Type B pancreatic cell (in vitro differentiated cells): Measurements from ENCODE around the gene PCBP3. TPM values are rescaled to one million over a fixed set of nuclear protein-coding genes. Genes with fewer than 3 reads are reported as not detected.
A peak's percentile ranks its signal among the peaks of the same experiment; 100 is the strongest.

Source experiments
- DNase-seq: peaks from one replicate; pipeline ENCODE4 v3.0.0; 2021; ENCODE audit warnings: mixed read lengths; ENCODE audit not compliant: unreplicated experiment; ENCODE audit errors: extremely low spot score
- H3K27ac Mint-ChIP-seq: 2 replicates; pipeline ENCODE4 v1.8.0; 2021; ENCODE audit warnings: mild to moderate bottlenecking, mixed read lengths
- H3K27me3 Mint-ChIP-seq: 2 replicates; pipeline ENCODE4 v1.8.0; 2021; ENCODE audit warnings: mixed read lengths
- H3K36me3 Mint-ChIP-seq: 2 replicates; pipeline ENCODE4 v1.8.0; 2021; ENCODE audit warnings: mixed read lengths
- H3K4me1 Mint-ChIP-seq: one replicate; pipeline ENCODE4 v1.8.0; 2021; ENCODE audit warnings: mixed read lengths; ENCODE audit not compliant: unreplicated experiment
- H3K4me3 Mint-ChIP-seq: 2 replicates; pipeline ENCODE4 v1.8.0; 2021; ENCODE audit warnings: mild to moderate bottlenecking, mixed read lengths
- H3K9me3 Mint-ChIP-seq: 2 replicates; pipeline ENCODE4 v1.8.0; 2021; ENCODE audit warnings: mixed read lengths
- total RNA-seq: library from RNA; stranded (reverse); gene quantifications from 2 replicates; pipeline ENCODE4 v1.2.1, GENCODE V29; 2021; ENCODE audit warnings: low replicate concordance
- TF ChIP-seq, protein P1 (sequence below): fragments of 200-600 bp; sonication (generic); conservative IDR thresholded peaks from 2 replicates; pipeline ENCODE4 v1.5.0; 2021; ENCODE audit warnings: antibody characterized with exemption, mild to moderate bottlenecking

Gene PCBP3
- total RNA-seq, 1 donor from 2014 or later = 5.5 TPM

DNA sequence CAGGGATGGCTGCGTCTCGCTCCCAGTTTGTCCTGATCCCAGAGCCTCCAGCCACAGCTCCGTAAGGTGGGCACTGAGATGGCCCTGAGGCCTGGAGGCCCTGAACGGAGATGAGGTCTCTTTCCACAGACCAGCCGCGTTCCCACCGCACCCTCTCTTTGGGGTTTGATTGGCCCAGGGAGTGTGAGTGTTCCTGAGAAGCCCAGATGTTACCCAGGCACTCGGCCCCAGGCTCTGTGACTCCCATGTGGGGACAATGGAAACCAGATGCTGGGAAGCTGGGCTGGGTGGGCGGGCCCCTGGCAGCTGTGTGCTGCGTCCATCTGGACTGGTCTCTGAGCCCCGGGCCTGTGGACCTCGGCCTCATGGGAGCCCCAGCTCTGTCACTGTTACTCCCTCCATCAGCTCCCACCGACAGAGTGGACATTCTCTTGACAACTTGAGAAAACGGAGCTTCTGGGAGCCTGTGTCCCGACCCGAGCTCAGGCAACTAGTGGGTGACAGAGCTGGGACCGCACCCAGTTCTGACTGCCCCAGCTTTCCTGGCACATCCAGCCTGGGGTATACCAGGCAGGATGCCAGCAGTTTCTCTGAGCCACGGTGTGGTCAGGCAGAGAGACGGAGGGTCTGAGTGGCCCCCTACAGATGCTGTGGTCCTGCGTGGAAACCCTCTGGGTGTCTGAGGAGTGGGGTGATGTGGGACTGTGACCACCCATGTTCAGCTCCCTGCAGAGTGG, 328.3 kb downstream of the PCBP3 start:
- TF ChIP-seq, protein P1, sequence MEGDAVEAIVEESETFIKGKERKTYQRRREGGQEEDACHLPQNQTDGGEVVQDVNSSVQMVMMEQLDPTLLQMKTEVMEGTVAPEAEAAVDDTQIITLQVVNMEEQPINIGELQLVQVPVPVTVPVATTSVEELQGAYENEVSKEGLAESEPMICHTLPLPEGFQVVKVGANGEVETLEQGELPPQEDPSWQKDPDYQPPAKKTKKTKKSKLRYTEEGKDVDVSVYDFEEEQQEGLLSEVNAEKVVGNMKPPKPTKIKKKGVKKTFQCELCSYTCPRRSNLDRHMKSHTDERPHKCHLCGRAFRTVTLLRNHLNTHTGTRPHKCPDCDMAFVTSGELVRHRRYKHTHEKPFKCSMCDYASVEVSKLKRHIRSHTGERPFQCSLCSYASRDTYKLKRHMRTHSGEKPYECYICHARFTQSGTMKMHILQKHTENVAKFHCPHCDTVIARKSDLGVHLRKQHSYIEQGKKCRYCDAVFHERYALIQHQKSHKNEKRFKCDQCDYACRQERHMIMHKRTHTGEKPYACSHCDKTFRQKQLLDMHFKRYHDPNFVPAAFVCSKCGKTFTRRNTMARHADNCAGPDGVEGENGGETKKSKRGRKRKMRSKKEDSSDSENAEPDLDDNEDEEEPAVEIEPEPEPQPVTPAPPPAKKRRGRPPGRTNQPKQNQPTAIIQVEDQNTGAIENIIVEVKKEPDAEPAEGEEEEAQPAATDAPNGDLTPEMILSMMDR = no peak
- H3K27ac Mint-ChIP-seq = no peak overlapping the region
- H3K9me3 Mint-ChIP-seq = no peaks in the 10 kb centered on the region
- H3K27me3 Mint-ChIP-seq = peaks cover 29% of the 10 kb centered on the region
- H3K4me3 Mint-ChIP-seq = no peak overlapping the region
- peaks cover 19% of the 10 kb centered on the region for H3K4me1 Mint-ChIP-seq
- H3K36me3 Mint-ChIP-seq = no peaks in the 10 kb centered on the region
- DNase-seq = peak; percentile 69

- TF ChIP-seq, protein P1 = no peak
- Mint-ChIP-seq H3K4me3 (no peak overlapping the region), H3K4me1 (peaks cover 19% of the 10 kb centered on the region), H3K27ac (no peak overlapping the region), H3K27me3 (peaks cover 29% of the 10 kb centered on the region), H3K36me3 (no peaks in the 10 kb centered on the region), H3K9me3 (no peaks in the 10 kb centered on the region)
- DNase-seq = peak; percentile 73
Observed at GRCh38 chr21:45972353-45972715, 328.8 kb downstream of the PCBP3 start.

- Mint-ChIP-seq H3K9me3 (no peaks in the 10 kb centered on the region), H3K36me3 (no peaks in the 10 kb centered on the region), H3K27me3 (peaks cover 29% of the 10 kb centered on the region), H3K4me1 (peaks cover 19% of the 10 kb centered on the region), H3K27ac (no peak overlapping the region), H3K4me3 (peak overlapping the region; percentile 86)
- peak; percentile 79 for DNase-seq
- TF ChIP-seq, protein P1 = no peak
Observed at GRCh38 chr21:45972716-45973474, 329.4 kb downstream of the PCBP3 start.

GRCh38 chr21:45973475-45974072, 330.0 kb downstream of the PCBP3 start:
- H3K27me3 Mint-ChIP-seq = peaks cover 32% of the 10 kb centered on the region
- DNase-seq = no peak
- TF ChIP-seq, protein P1 = peak; percentile 79
- H3K36me3 Mint-ChIP-seq = no peaks in the 10 kb centered on the region
- no peaks in the 10 kb centered on the region for H3K9me3 Mint-ChIP-seq
- peak overlapping the region; percentile 86 for H3K4me3 Mint-ChIP-seq
- no peak overlapping the region for H3K27ac Mint-ChIP-seq
- H3K4me1 Mint-ChIP-seq = peaks cover 22% of the 10 kb centered on the region

DNA sequence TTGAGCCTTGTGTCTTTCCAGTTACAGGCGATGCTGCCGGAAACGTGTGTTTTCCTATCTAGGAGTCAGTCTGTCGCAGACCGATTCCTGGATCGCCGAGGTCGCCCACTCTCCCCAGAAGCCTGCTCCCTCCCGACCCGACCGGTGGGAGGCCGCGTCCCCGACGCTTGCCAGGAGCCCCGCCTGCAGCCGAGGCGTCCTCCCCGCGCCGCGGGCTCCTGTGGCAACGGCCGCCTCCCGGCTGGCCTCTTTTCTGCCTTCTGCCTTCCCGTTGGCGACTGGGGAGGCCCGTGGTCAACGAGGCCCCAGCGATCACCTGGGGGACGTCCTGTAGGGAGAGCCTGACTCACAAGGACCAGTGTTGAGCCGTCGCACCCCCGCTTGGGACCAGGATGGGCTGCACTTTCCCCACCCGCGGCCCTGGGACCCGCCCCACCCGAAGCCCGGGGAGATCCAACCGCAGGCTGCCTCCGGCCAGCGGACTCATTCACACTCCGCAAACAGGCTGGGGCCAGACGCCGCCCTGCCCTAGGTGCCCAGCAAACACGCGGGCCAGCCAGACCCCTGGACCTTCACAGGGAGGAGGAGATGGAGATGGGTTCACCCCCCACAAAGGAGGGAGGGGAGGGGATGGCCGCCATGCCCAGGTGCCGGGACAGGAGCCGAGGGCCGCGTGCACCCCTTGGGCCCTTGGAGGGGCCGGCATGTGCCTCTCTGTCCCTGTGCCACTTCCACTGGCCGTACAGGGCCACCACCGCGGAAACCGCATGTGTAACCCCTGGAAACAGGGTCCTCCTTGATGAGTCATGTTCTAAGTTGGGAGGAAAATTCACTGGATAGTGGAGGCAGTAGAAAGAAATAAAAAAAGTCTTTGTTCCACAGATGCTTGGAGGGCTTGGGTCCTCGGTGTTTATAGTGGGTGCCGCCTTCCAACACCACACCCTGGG, 330.8 kb downstream of the PCBP3 start:
- no peak overlapping the region for H3K27ac Mint-ChIP-seq
- H3K36me3 Mint-ChIP-seq = no peaks in the 10 kb centered on the region
- TF ChIP-seq, protein P1 = no peak
- peak; percentile 77 for DNase-seq
- H3K9me3 Mint-ChIP-seq = no peaks in the 10 kb centered on the region
- H3K27me3 Mint-ChIP-seq = peaks cover 36% of the 10 kb centered on the region
- peaks cover 24% of the 10 kb centered on the region for H3K4me1 Mint-ChIP-seq
- peak overlapping the region; percentile 86 for H3K4me3 Mint-ChIP-seq
